PFSK-1 (cell line): Measurements from ENCODE around the gene GHRH.

ENCODE experiments used
- POLR2AphosphoS5 ChIP-seq: IDR thresholded peaks from 2 replicates; pipeline ENCODE4 v1.6.1; 2012; ENCODE audit warnings: low read depth, mild to moderate bottlenecking, control low read depth, low read length, moderate library complexity
- REST ChIP-seq, 2 experiments: IDR thresholded peaks; 2 replicates each; pipeline versions ENCODE4 v1.6.1 to v1.8.0; 2011 to 2012; ENCODE audit warnings: low read depth in 2 of 2, low read length in 2 of 2, control low read depth in 1 of 2, inconsistent platforms in 1 of 2, mild to moderate bottlenecking in 1 of 2, moderate library complexity in 1 of 2; ENCODE audit not compliant: insufficient read depth in 1 of 2

GRCh38 chr20:37285664-37286374 lies 24.2 kb upstream of the GHRH start:
- TF ChIP-seq POLR2AphosphoS5 (no peak), REST (IDR thresholded peaks at IDR 0.05; ENCODE audit: insufficient read depth in 1 of 2, low read depth in 2 of 2, low read length in 2 of 2) (no peak)
